GM19328 (cell line): ENCODE results near the gene MACO1.
A peak's percentile ranks its signal among the peaks of the same experiment; 100 is the strongest.
"Not testable (repeated sequence)": the region's sequence is repeated elsewhere in the genome, so short reads cannot be mapped to it uniquely, and the experiment has no call there.

Source experiments
- ATAC-seq: cut with Tn5 transposase; IDR thresholded peaks from one replicate; pipeline ENCODE4 v1.9.1; 2021; ENCODE audit warnings: mild to moderate bottlenecking, moderate library complexity; ENCODE audit not compliant: unreplicated experiment

MACO1 gene

GRCh38 chr1:25430073-25430966 lies at the start of gene MACO1:
Gene MACO1 (plus strand): TSS chr1:25430897. CDS start chr1:25431099, 202 bp downstream.
- ATAC-seq: peak; percentile 81

GRCh38 chr1:25382543-25382942 lies 48.2 kb upstream of the MACO1 start:
- not testable (repeated sequence) for ATAC-seq

GRCh38 chr1:25383090-25383489 lies 47.6 kb upstream of the MACO1 start:
- not testable (repeated sequence) for ATAC-seq

DNA sequence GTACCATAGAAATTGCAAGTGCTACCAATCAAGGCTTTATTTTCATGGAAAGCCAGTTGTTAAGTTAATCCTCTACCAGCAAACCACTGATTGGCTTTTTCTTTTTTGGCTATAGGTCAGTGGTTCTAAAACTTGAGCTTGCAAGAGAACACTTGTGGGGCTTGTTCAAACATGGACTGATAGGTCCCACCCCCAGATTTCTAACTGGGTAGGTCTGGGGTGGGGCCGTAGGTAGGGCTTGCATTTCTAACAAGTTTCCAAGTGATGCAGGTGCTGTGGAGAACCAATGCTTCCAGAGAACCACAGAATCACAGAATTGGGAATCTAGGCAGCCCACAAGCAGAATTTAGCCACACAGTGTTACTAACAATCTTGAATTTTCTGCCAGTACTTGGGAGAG lies 46.8 kb upstream of the MACO1 start:
- ATAC-seq: not testable (repeated sequence)

- not testable (repeated sequence) for ATAC-seq
Measured at GRCh38 chr1:25387096-25387495, 43.6 kb upstream of the MACO1 start.

DNA sequence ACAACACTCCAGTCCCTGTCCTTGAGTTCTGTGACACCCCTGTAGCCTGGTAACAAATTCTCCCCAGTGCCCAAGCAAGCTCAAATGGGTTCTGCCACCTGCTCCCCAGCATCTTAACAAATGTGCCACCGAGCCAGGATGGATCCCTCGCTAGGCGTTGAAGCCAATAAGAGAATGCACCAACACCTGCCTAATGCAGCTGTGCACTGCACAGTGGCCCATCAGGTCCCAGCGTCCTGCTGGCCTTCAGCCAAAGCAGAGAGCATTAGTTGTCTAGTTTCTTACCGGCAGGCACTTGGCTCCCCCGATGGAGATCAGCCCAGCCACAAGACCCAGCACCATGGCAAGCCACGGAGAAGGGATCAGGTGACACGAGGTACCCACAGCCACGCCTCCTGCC lies 42.0 kb upstream of the MACO1 start:
- not testable (repeated sequence) for ATAC-seq

- not testable (repeated sequence) for ATAC-seq
Measured at GRCh38 chr1:25389721-25390120, 41.0 kb upstream of the MACO1 start.

DNA sequence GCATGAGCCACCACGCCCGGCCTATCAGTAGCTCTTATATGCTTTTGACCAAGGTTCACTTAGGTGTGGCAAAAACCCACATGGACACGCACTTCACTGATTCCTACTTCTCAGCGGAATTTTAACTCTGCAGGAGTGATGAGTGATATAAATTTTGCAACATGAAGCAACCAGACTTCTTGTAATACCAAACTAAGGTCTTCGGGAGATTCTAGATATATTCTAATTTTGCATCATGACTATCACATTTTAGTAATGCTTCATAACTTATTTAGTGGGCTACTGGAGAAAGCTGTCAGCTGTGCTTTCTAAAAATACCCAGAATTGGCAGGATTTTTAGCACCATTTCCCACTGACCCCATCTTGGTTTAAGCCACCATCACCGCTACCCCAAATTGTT lies 37.9 kb upstream of the MACO1 start:
- no peak for ATAC-seq

GRCh38 chr1:25397549-25397948 lies 33.1 kb upstream of the MACO1 start:
- ATAC-seq: not testable (repeated sequence)

DNA sequence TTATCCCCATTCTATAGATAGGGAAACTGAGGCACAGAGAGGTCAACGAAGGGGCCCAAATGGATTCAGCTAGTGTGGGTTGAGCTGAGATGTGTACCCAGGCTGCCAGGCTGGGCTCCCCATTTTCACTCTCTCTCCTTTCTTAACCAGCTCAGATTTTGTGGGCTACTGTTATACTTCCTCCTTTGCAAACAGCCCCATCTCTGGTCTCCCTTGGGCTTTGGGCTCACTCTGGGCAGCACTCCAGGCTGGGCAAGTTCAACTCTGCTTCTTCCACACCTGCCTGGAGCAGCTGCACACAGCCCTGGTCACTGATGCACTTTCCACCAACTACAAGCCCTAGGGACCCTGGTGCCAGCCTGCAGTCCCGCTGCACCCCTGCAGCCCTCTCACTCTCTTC lies 32.6 kb upstream of the MACO1 start:
- not testable (repeated sequence) for ATAC-seq

DNA sequence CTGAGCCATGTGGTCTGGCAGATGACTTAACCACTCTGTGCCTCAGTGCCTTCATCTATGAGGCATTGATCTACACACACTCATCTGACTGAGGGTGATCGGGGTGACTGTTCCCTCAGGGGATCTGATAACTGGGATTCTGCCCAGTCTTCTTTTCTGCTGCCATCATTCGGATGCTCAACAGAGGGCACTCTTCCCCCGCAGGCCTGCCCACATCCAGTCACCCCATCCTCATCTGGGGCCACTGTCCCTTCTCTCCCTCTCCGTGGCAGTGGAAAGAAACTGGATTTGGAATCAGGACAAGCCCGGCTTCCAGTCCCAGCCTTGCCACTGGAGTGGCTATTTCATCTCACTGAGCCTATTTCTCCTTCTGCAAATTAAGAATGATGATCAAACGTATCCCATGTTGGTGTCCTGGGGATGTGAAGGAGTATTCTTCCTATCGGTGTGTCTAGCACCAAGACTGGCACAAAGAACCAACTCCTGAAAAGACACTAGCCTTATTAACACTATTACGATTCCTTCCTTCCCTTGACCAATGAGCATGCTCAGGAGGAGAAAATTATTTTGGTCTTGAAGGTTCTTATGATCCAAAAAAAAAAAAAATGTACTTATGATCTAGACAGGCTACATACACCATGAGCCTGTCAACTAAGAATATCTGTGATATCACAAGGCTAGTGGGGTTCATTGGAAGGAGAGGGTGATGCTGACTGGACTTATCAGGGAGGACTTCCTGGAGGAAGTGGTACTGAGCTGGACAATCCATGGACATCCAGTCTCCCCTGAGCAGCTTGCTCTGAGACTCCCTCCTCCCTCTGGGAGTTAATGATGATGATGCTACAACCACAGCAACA lies 27.5 kb upstream of the MACO1 start:
- not testable (repeated sequence) for ATAC-seq

GRCh38 chr1:25405731-25406305 lies 24.9 kb upstream of the MACO1 start:
- not testable (repeated sequence) for ATAC-seq

DNA sequence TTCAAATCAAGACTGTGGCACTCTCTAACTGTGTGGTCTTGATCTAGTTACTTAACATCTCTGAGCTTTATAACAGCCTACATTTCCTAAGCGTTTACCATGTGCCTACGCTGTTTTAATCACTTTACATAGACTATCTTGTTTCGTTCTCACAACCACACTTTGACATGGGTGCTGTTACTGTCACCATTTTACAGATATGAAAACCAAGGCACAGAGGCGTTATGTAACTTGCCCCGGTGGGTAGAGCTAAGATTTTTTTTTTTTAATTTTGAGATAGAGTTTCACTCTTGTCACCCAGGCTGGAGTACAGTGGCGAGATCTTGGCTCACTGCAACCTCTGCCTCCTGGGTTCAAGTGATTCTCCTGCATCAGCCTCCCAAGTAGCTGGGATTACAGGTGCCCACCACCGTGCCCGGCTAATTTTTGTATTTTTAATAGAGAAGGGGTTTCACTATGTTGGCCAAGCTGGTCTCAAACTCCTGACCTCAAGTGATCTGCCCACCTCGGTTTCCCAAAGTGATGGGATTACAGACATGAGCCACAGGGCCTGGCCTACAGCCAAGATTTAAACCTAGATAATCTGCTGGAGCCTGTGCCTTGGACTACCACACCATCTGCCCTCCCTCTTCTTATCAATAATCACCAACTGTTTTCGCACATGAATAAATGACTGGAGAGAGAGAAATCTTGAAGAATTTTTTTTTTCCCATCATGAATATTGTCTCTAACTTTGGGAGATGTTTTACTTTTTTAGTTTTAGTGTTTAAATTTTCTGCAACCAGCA lies 20.9 kb upstream of the MACO1 start:
- not testable (repeated sequence) for ATAC-seq

- not testable (repeated sequence) for ATAC-seq
Measured at GRCh38 chr1:25412872-25413623, 17.6 kb upstream of the MACO1 start.

DNA sequence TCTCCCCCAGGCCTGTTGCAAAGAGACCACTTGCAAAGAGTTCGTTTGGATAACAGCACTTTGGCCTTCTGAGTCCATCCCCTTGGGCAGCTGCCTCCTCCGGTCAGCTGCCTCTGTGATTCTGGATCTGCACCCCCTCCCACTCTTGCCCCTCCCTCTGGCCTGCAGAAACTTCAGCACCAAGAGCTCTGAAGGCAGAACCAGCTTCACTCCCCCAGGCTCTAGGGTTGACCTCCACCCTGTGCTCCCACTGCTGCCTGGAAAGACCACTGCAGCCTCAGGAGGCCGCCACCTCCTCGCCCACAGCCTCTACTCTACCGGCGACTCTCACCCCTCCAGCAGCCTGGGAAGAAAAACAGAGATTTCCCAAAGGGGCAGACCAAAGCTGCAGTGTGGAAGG lies 16.5 kb upstream of the MACO1 start:
- not testable (repeated sequence) for ATAC-seq

DNA sequence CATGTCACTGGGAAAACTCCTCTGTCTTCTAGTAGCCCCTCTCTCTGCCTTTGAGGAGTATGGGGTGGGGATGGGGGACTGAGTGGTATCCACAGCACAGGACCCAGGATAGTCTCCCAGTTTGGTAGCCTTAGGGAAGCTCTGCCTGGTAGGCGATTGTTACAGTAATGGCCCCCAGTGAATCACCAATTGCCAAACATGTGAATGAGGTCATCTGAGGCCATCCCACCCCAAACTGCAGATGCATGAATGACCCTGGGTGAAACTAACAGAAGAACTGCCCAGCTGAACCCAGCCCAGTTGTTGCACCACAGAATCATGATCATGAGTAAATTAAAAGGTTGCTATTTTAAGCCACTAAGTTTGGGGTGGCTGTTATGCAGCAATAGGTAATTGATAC lies 16.1 kb upstream of the MACO1 start:
- not testable (repeated sequence) for ATAC-seq

DNA sequence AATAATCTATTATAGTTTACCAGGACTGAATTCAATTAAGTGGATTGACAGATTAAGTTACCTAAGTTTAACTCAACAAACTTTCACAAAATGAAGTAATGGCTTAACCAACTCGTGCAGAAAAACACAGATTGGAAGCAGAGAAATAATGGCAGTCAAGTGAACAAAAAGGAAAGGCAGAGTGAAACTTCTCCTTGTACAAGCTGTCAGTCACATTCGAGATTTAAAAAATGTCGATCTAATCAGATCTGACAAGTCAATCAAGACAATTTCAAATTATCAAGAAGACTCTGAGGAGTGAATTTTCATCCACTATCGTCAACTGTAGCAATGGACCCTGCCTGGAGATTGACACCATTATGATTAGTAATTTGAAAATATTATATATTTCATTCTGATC lies 13.4 kb upstream of the MACO1 start:
- not testable (repeated sequence) for ATAC-seq

DNA sequence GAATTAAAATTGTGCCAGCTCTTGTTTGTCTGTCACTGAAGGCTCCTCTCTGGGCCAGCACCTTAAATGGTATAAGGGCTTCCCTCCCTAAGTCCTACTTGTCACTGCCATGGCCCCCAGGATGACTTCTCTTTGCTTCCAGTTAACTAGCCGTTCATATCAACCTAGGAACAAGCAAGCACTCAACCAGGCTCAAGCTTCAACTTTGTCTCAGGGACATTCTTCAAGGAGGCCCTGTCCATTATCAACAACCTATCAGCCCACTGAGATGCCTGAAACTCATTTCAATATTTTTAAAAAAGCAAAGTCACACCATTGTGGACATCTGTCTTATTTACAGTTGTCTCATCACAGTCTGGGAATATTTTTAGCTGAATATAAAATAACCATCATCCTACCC lies 11.4 kb upstream of the MACO1 start:
- not testable (repeated sequence) for ATAC-seq

DNA sequence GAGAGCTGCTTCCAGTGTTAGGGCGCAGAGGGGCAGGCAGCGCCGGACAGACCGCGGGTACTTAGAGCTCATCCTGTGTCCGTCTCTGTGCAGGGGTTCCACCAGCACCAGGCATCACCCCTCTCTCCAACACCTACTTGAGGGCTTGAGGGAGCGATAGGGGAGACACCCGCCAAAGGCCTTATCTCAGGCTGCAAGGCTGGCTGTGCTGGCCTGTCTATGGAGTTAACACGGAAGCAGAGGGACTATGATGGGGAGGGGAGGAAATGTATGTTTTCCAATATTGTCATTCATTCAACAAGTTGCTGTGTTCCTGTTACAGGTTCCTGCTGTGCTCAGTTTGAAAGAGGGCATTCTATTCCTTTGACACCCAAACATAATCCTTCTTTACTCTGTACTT lies 10.0 kb upstream of the MACO1 start, which contains the start of gene RHCE:
Gene RHCE, minus strand, starts transcription at position 111 of the 400 bp plus-strand sequence. Its CDS starts 39 bp downstream, at position 72.
- not testable (repeated sequence) for ATAC-seq
